SU-DHL-6 (cell line): Measurements from ENCODE around the gene DOCK1.

Experiments
- H2AFZ ChIP-seq: fragments of 200-600 bp; sonication (generic); 2 replicates; pipeline ENCODE4 v1.6.1; 2014; ENCODE audit warnings: low read depth, mild to moderate bottlenecking, moderate library complexity, mixed read lengths, antibody characterized with exemption, low read length; ENCODE audit not compliant: severe bottlenecking
- H3F3A ChIP-seq: fragments of 200-600 bp; shearing (Covaris generic); 2 replicates; pipeline ENCODE4 v1.6.0; 2016; ENCODE audit warnings: antibody characterized with exemption, mild to moderate bottlenecking; ENCODE audit not compliant: insufficient read depth
- H3K27ac ChIP-seq: fragments of 200-600 bp; sonication (generic); 2 replicates; pipeline ENCODE4 v1.5.1; 2016; ENCODE audit warnings: low read depth, mild to moderate bottlenecking, low read length, moderate library complexity, mixed read lengths
- H3K27me3 ChIP-seq: fragments of 200-600 bp; sonication (generic), shearing (Covaris generic); 2 replicates; pipeline ENCODE4 v1.6.0; 2014; ENCODE audit warnings: mild to moderate bottlenecking, low read length
- H3K36me3 ChIP-seq: fragments of 200-600 bp; sonication (generic); 2 replicates; pipeline ENCODE4 v1.6.1; 2014; ENCODE audit warnings: mild to moderate bottlenecking, low read length, mixed read lengths
- H3K4me2 ChIP-seq: fragments of 300-600, 200-600 bp; shearing (Covaris generic), sonication (generic); 2 replicates; pipeline ENCODE4 v1.6.0; 2014; ENCODE audit warnings: low read length, low read depth, mild to moderate bottlenecking; ENCODE audit not compliant: poor library complexity, severe bottlenecking
- H3K4me3 ChIP-seq: fragments of 200-600 bp; sonication (generic); 2 replicates; pipeline ENCODE4 v1.5.1; 2014; ENCODE audit warnings: antibody characterized with exemption, low read length, mild to moderate bottlenecking, mixed read lengths; ENCODE audit not compliant: insufficient read depth, poor library complexity, severe bottlenecking
- H3K79me2 ChIP-seq: fragments of 200-600 bp; sonication (generic); 2 replicates; pipeline ENCODE4 v1.6.1; 2014; ENCODE audit warnings: mild to moderate bottlenecking, low read length, moderate library complexity; ENCODE audit not compliant: insufficient read depth
- H3K9ac ChIP-seq: fragments of 200-600 bp; sonication (generic); 2 replicates; pipeline ENCODE4 v1.7.0; 2014; ENCODE audit warnings: mild to moderate bottlenecking, low read length
- H3K9me2 ChIP-seq: fragments of 200-600 bp; sonication (generic); replicated peaks from 2 replicates; pipeline ENCODE4 v1.6.1; 2014; ENCODE audit warnings: low read length; ENCODE audit not compliant: insufficient read depth
- H3K9me3 ChIP-seq: fragments of 200-600 bp; sonication (generic); 2 replicates; pipeline ENCODE4 v1.6.1; 2014; ENCODE audit warnings: low read length, mixed read lengths; ENCODE audit not compliant: insufficient read depth
- H4K20me1 ChIP-seq: fragments of 200-600 bp; sonication (generic); 2 replicates; pipeline ENCODE4 v1.6.1; 2014; ENCODE audit warnings: low read depth, mild to moderate bottlenecking, antibody characterized with exemption, low read length, moderate library complexity, mixed read lengths
- EZH2phosphoT487 ChIP-seq: fragments of 200-600 bp; sonication (generic), shearing (Covaris generic); conservative IDR thresholded peaks from 2 replicates; pipeline ENCODE4 v1.6.1; 2018; ENCODE audit warnings: mild to moderate bottlenecking, antibody characterized with exemption, low read length, moderate library complexity, mixed read lengths
- TF ChIP-seq, protein P1 (sequence below): fragments of 200-600 bp; sonication (generic); IDR thresholded peaks from one replicate; pipeline ENCODE4 v1.5.1; 2017; ENCODE audit warnings: antibody characterized with exemption, mild to moderate bottlenecking, low read length, moderate library complexity; ENCODE audit not compliant: insufficient read depth, poor library complexity, severe bottlenecking

Gene DOCK1

GRCh38 chr10:127354992-127355391, 449.8 kb downstream of the DOCK1 start:
- Histone ChIP-seq H3K79me2 (no peaks in the 10 kb centered on the region), H3K27me3 (no peaks in the 10 kb centered on the region), H3K4me2 (no peak overlapping the region), H3K36me3 (no peaks in the 10 kb centered on the region), H3K9me2 (no peaks in the 10 kb centered on the region), H3K4me3 (no peak overlapping the region), H4K20me1 (no peaks in the 10 kb centered on the region), H3K9me3 (no peaks in the 10 kb centered on the region), H2AFZ (no peak overlapping the region), H3K9ac (no peak overlapping the region), H3K27ac (no peak overlapping the region), H3F3A (no peaks in the 10 kb centered on the region)
- TF ChIP-seq, protein P1, sequence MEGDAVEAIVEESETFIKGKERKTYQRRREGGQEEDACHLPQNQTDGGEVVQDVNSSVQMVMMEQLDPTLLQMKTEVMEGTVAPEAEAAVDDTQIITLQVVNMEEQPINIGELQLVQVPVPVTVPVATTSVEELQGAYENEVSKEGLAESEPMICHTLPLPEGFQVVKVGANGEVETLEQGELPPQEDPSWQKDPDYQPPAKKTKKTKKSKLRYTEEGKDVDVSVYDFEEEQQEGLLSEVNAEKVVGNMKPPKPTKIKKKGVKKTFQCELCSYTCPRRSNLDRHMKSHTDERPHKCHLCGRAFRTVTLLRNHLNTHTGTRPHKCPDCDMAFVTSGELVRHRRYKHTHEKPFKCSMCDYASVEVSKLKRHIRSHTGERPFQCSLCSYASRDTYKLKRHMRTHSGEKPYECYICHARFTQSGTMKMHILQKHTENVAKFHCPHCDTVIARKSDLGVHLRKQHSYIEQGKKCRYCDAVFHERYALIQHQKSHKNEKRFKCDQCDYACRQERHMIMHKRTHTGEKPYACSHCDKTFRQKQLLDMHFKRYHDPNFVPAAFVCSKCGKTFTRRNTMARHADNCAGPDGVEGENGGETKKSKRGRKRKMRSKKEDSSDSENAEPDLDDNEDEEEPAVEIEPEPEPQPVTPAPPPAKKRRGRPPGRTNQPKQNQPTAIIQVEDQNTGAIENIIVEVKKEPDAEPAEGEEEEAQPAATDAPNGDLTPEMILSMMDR, result no peak
- TF ChIP-seq EZH2phosphoT487, result no peak

GRCh38 chr10:127356360-127356759, 451.1 kb downstream of the DOCK1 start:
- Histone ChIP-seq H3K4me2 (no peak overlapping the region), H3K9ac (no peak overlapping the region), H3K36me3 (no peaks in the 10 kb centered on the region), H3K79me2 (no peaks in the 10 kb centered on the region), H2AFZ (no peak overlapping the region), H3K9me3 (no peaks in the 10 kb centered on the region), H3K27ac (no peak overlapping the region), H3K27me3 (no peaks in the 10 kb centered on the region), H4K20me1 (no peaks in the 10 kb centered on the region), H3K9me2 (no peaks in the 10 kb centered on the region), H3F3A (no peaks in the 10 kb centered on the region), H3K4me3 (no peak overlapping the region)
- TF ChIP-seq EZH2phosphoT487, result no peak
- TF ChIP-seq, protein P1, result no peak

GRCh38 chr10:127357265-127357664, 452.0 kb downstream of the DOCK1 start:
- H3K27me3 ChIP-seq, result no peaks in the 10 kb centered on the region
- H3K36me3 ChIP-seq, result no peaks in the 10 kb centered on the region
- TF ChIP-seq, protein P1, result no peak
- TF ChIP-seq EZH2phosphoT487, result no peak
- no peaks in the 10 kb centered on the region for H3K9me3 ChIP-seq
- no peaks in the 10 kb centered on the region for H3F3A ChIP-seq
- H4K20me1 ChIP-seq, result no peaks in the 10 kb centered on the region
- no peaks in the 10 kb centered on the region for H3K9me2 ChIP-seq
- H3K79me2 ChIP-seq, result no peaks in the 10 kb centered on the region
- no peak overlapping the region for H3K4me2 ChIP-seq
- H3K27ac ChIP-seq, result no peak overlapping the region
- H3K9ac ChIP-seq, result no peak overlapping the region
- H3K4me3 ChIP-seq, result no peak overlapping the region
- H2AFZ ChIP-seq, result no peak overlapping the region
